Endometrial microvascular endothelial cells (primary cell): ENCODE results near the gene PACRG. TPM values are rescaled to one million over a fixed set of nuclear protein-coding genes. Genes with fewer than 3 reads are reported as not detected.

ENCODE experiments used
- in situ Hi-C: cut with HindIII; loops from 2 replicates; pipeline ENCODE4 v1.10.0; 2017; ENCODE audit warnings: low sequenced_read_pairs, low pct_unique_long_range_greater_than_20kb; ENCODE audit errors: inconsistent ontology term
- total RNA-seq: library from RNA; depleted of rRNA; stranded (reverse); fragments of >200 nt; gene quantifications from one replicate; pipeline ENCODE4 v1.2.3, GENCODE V29; 2015; ENCODE audit errors: inconsistent ontology term

The PACRG gene
- total RNA-seq, 1 donor from 2014 or later = not detected

GRCh38 chr6:163319609-163320366 lies 592.0 kb downstream of the PACRG start:
- in situ Hi-C loops = no loop called here

GRCh38 chr6:163320402-163320801 lies 592.6 kb downstream of the PACRG start:
- in situ Hi-C loops = no loop called here

- in situ Hi-C loops = no loop called here
These were observed 593.0 kb downstream of the PACRG start for GRCh38 chr6:163320804-163321203.

- in situ Hi-C loops = no loop called here
These were observed 593.9 kb downstream of the PACRG start for GRCh38 chr6:163321717-163322116.

GRCh38 chr6:163323274-163323673 lies 595.5 kb downstream of the PACRG start:
- in situ Hi-C loops = no loop called here

GRCh38 chr6:163323705-163324104 lies 595.9 kb downstream of the PACRG start:
- in situ Hi-C loops = no loop called here

GRCh38 chr6:163324326-163324687 lies 596.5 kb downstream of the PACRG start:
- in situ Hi-C loops = no loop called here

GRCh38 chr6:163324688-163325389 lies 597.1 kb downstream of the PACRG start:
- in situ Hi-C loops = no loop called here

GRCh38 chr6:163325390-163325784 lies 597.6 kb downstream of the PACRG start:
- in situ Hi-C loops = no loop called here

- in situ Hi-C loops = no loop called here
These were observed 599.5 kb downstream of the PACRG start for GRCh38 chr6:163327165-163327880.

GRCh38 chr6:163327921-163328320 lies 600.1 kb downstream of the PACRG start:
- in situ Hi-C loops = no loop called here

GRCh38 chr6:163328411-163328810 lies 600.6 kb downstream of the PACRG start:
- in situ Hi-C loops = no loop called here

GRCh38 chr6:163329991-163330390 lies 602.2 kb downstream of the PACRG start:
- in situ Hi-C loops = no loop called here

GRCh38 chr6:163331245-163331644 lies 603.5 kb downstream of the PACRG start:
- in situ Hi-C loops = no loop called here

GRCh38 chr6:163332575-163332974 lies 604.8 kb downstream of the PACRG start:
- in situ Hi-C loops = no loop called here

GRCh38 chr6:163333038-163333437 lies 605.3 kb downstream of the PACRG start:
- in situ Hi-C loops = no loop called here

GRCh38 chr6:163333701-163334663 lies 606.2 kb downstream of the PACRG start:
- in situ Hi-C loops = no loop called here

- in situ Hi-C loops = no loop called here
These were observed 607.3 kb downstream of the PACRG start for GRCh38 chr6:163335056-163335455.
